Measurements from ENCODE around the gene CEP164.

Gene CEP164

GRCh38 chr11:117313828-117314768 lies 13.6 kb upstream of the CEP164 start:
- TF ChIP-seq CTCF (IDR thresholded peaks at IDR 0.05; ENCODE audit: borderline replicate concordance, control extremely low read depth, extremely low read depth, insufficient read depth, missing control alignments), result no peak
- in situ Hi-C loops (cut with MboI; ENCODE audit: low sequenced_read_pairs, unreplicated experiment), result no loop called here
- DNase-seq (ENCODE audit: low spot score), result no peak

- no peak for DNase-seq (ENCODE audit: low spot score)
- in situ Hi-C loops (cut with MboI; ENCODE audit: low sequenced_read_pairs, unreplicated experiment), result no loop called here
- TF ChIP-seq CTCF (IDR thresholded peaks at IDR 0.05; ENCODE audit: borderline replicate concordance, control extremely low read depth, extremely low read depth, insufficient read depth, missing control alignments), result no peak
These were observed 12.8 kb upstream of the CEP164 start for GRCh38 chr11:117314840-117315239.

GRCh38 chr11:117315285-117316196 lies 12.1 kb upstream of the CEP164 start:
- in situ Hi-C loops (cut with MboI; ENCODE audit: low sequenced_read_pairs, unreplicated experiment), result no loop called here
- DNase-seq (ENCODE audit: low spot score), result peak; percentile 65
- TF ChIP-seq CTCF (IDR thresholded peaks at IDR 0.05; ENCODE audit: borderline replicate concordance, control extremely low read depth, extremely low read depth, insufficient read depth, missing control alignments), result no peak

- DNase-seq (ENCODE audit: low spot score), result peak; percentile 65
- no peak for TF ChIP-seq CTCF (IDR thresholded peaks at IDR 0.05; ENCODE audit: borderline replicate concordance, control extremely low read depth, extremely low read depth, insufficient read depth, missing control alignments)
- in situ Hi-C loops (cut with MboI; ENCODE audit: low sequenced_read_pairs, unreplicated experiment), result no loop called here
These were observed 11.3 kb upstream of the CEP164 start, which contains the start of gene BACE1 for GRCh38 chr11:117316197-117316961. Gene BACE1, minus strand, starts transcription at chr11:117316256. Its CDS starts 461 bp downstream, at chr11:117315795.

GRCh38 chr11:117318738-117319137 lies 8.9 kb upstream of the CEP164 start:
- in situ Hi-C loops (cut with MboI; ENCODE audit: low sequenced_read_pairs, unreplicated experiment), result no loop called here
- TF ChIP-seq CTCF (IDR thresholded peaks at IDR 0.05; ENCODE audit: borderline replicate concordance, control extremely low read depth, extremely low read depth, insufficient read depth, missing control alignments), result no peak
- DNase-seq (ENCODE audit: low spot score), result no peak
